MCF 10A (cell line): ENCODE measurements around the gene OGFOD3. TPM values are rescaled to one million over a fixed set of nuclear protein-coding genes. Genes with fewer than 3 reads are reported as not detected.

Source experiments
- BruUV-seq: library from RNA; stranded (reverse); fragments of 400-500 nt; replicated peaks from 2 replicates; lab custom pipeline; 2021; lab: Mats Ljungman, UMichigan
- CTCF ChIA-PET: fragments of 300-600 bp; sonication (Branson Sonifier 250); formaldehyde crosslinking; extraction: SDS; loops from one replicate; lab custom pipeline; 2021; ENCODE audit warnings: antibody characterized with exemption, inconsistent platforms; lab: Yijun Ruan, JAX
- POLR2A ChIA-PET: fragments of 300-600, 350-650 bp; sonication (Branson Sonifier 250); formaldehyde crosslinking; extraction: SDS; loops from one replicate; lab custom pipeline; 2020; ENCODE audit warnings: antibody characterized with exemption, inconsistent platforms; lab: Yijun Ruan, JAX
- DNase-seq: peaks from one replicate; pipeline ENCODE4 v3.0.0-alpha.2; 2018; ENCODE audit not compliant: unreplicated experiment
- H3K27ac Mint-ChIP-seq: one replicate; pipeline ENCODE4 v1.8.0; 2022; ENCODE audit warnings: mild to moderate bottlenecking, low read depth, mixed read lengths; ENCODE audit not compliant: unreplicated experiment
- H3K27me3 Mint-ChIP-seq: one replicate; pipeline ENCODE4 v1.8.0; 2022; ENCODE audit warnings: mixed read lengths; ENCODE audit not compliant: insufficient read depth, unreplicated experiment
- H3K36me3 Mint-ChIP-seq: one replicate; pipeline ENCODE4 v1.8.0; 2022; ENCODE audit warnings: mild to moderate bottlenecking, moderate library complexity, mixed read lengths; ENCODE audit not compliant: insufficient read depth, unreplicated experiment
- H3K4me1 Mint-ChIP-seq: one replicate; pipeline ENCODE4 v1.8.0; 2022; ENCODE audit warnings: mixed read lengths; ENCODE audit not compliant: insufficient read depth, unreplicated experiment
- H3K4me3 Mint-ChIP-seq: one replicate; pipeline ENCODE4 v1.8.0; 2022; ENCODE audit warnings: mild to moderate bottlenecking, moderate library complexity, mixed read lengths; ENCODE audit not compliant: unreplicated experiment
- H3K9me3 Mint-ChIP-seq: one replicate; pipeline ENCODE4 v1.8.0; 2022; ENCODE audit warnings: mixed read lengths; ENCODE audit not compliant: unreplicated experiment
- intact Hi-C: fragments of 100-400 bp; cut with micrococcal nuclease; formaldehyde crosslinking; loops from 2 replicates; pipeline ENCODE4 v1.14.1; 2022
- total RNA-seq: library from RNA; stranded (reverse); gene quantifications from 2 replicates; pipeline ENCODE4 v1.2.3, GENCODE V29; 2022
- TF ChIP-seq, protein P1 (sequence below): fragments of 200-600 bp; IDR thresholded peaks from one replicate; pipeline ENCODE4 v1.8.0; 2022; ENCODE audit warnings: antibody characterized with exemption, mild to moderate bottlenecking; ENCODE audit not compliant: unreplicated experiment

Gene OGFOD3
- total RNA-seq, 1 experiment from 2014 or later, result 21.1 TPM

DNA sequence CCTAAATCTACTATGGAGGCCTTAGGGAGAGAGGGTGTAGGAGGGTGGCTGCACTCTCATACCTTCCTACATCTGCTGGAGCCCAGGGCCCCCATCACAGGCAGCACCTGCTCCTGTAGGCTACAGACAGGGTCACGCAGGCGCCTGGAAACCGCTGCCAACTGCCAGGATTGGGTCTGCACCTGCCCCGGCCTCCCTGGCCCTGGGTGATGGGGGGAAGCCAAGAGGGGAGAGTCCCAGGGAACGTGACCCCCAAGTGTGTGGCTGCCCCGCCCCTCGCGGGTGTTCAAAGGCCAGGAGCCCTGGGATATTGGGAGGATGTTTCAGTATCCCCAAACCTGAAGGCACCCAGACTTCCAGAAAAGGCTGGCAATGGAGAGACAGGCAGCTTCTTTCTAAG is 64.9 kb downstream of the OGFOD3 start:
- H3K9me3 Mint-ChIP-seq, result no peaks in the 10 kb centered on the region
- H3K27ac Mint-ChIP-seq, result no peak overlapping the region
- intact Hi-C loops, result loop anchor here (2.0 to 10.0 kb wide), 3 partner anchors 61 to 421 kb away; no protein-coding TSS in a partner anchor
- peaks cover 13% of the 10 kb centered on the region for H3K4me1 Mint-ChIP-seq
- H3K27me3 Mint-ChIP-seq, result peaks cover 7% of the 10 kb centered on the region
- ChIA-PET CTCF (interaction anchor here (1.6 to 3.4 kb wide), 2 partner anchors 15 to 71 kb away, joined by 5 to 14 read pairs; no protein-coding TSS in a partner anchor), POLR2A (no interaction called here)
- H3K36me3 Mint-ChIP-seq, result no peaks in the 10 kb centered on the region
- DNase-seq, result no peak
- no peak overlapping the region for H3K4me3 Mint-ChIP-seq
- TF ChIP-seq, protein P1, sequence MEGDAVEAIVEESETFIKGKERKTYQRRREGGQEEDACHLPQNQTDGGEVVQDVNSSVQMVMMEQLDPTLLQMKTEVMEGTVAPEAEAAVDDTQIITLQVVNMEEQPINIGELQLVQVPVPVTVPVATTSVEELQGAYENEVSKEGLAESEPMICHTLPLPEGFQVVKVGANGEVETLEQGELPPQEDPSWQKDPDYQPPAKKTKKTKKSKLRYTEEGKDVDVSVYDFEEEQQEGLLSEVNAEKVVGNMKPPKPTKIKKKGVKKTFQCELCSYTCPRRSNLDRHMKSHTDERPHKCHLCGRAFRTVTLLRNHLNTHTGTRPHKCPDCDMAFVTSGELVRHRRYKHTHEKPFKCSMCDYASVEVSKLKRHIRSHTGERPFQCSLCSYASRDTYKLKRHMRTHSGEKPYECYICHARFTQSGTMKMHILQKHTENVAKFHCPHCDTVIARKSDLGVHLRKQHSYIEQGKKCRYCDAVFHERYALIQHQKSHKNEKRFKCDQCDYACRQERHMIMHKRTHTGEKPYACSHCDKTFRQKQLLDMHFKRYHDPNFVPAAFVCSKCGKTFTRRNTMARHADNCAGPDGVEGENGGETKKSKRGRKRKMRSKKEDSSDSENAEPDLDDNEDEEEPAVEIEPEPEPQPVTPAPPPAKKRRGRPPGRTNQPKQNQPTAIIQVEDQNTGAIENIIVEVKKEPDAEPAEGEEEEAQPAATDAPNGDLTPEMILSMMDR, result no peak
- BruUV-seq, result no TSS peak

DNA sequence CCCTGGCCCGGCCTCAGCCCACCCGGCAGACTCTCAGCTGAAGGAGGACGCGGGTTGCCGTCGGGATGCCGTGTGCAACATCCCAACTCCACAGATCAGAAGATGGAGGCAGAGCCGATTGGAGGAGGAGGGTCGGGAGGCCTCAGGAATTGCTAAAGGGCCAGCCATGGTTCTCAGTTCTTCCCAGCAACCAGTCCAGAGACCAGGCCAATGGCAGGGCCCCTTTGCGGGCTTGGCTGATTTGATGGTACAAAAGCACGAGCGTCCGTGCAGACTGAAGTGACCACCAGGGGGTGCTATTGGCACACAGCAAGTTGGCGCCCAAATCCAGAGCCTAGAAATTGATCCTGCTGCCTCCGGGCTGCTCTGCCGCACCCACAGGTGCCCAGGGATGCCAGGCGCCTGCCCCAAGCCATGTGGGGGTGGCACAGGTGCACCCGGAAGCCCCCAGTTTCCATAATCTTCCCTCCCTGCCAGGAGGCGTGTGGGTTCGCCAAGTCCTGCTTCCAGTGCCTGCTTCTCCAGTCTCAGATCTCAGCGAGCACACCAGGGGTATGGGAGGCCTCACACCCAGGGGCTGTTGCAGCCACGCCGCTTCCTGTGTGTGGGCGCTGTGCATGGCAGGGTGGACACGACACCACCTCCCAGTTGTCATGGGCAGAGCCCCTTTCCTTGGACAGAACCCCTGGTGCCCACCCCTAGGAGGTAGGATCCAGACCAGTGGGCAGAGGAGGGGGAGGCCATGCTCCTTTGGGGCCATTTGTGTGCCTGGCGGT is 66.5 kb downstream of the OGFOD3 start:
- H3K27me3 Mint-ChIP-seq, result peaks cover 11% of the 10 kb centered on the region
- no TSS peak for BruUV-seq
- TF ChIP-seq, protein P1, result peak; percentile 94
- no peaks in the 10 kb centered on the region for H3K36me3 Mint-ChIP-seq
- peaks cover 15% of the 10 kb centered on the region for H3K4me1 Mint-ChIP-seq
- H3K4me3 Mint-ChIP-seq, result no peak overlapping the region
- intact Hi-C loops, result loop anchor here (1.0 to 10.0 kb wide), 5 partner anchors 63 to 423 kb away; no protein-coding TSS in a partner anchor
- no peak overlapping the region for H3K27ac Mint-ChIP-seq
- CTCF ChIA-PET, result interaction anchor here (0.6 to 3.4 kb wide), 14 partner anchors 13 to 417 kb away, joined by 3 to 14 read pairs (median 3); no protein-coding TSS in a partner anchor
- POLR2A ChIA-PET, result interaction anchor here (0.5 to 0.6 kb wide), 2 partner anchors 49 to 365 kb away, joined by 3 to 4 read pairs; no protein-coding TSS in a partner anchor
- no peaks in the 10 kb centered on the region for H3K9me3 Mint-ChIP-seq
- DNase-seq, result peak; percentile 86

DNA sequence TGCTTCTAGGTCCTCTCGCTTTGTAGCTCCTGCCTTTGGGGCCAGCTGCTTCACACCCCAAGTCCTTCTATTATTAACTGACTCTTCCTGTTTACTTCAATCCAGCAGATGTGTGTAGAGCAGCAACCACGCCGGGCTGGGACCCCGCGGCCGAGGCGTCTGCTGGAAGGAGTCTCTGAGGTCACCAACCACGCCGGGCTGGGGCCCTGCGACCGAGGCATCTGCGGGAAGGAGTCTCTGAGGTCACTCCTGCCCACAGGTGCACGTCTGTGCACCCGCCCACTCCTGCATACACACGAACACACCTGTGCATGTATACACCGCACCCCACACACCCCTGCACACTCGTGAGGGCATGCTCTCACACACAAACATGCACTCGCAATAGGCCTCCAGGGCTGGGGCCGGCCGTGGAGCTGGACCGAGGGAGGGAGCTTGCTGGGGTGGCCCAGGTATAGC is 67.1 kb downstream of the OGFOD3 start:
- Mint-ChIP-seq H3K9me3 (no peaks in the 10 kb centered on the region), H3K27me3 (peaks cover 11% of the 10 kb centered on the region), H3K4me3 (no peak overlapping the region), H3K4me1 (peaks cover 15% of the 10 kb centered on the region), H3K27ac (no peak overlapping the region), H3K36me3 (no peaks in the 10 kb centered on the region)
- ChIA-PET CTCF (interaction anchor here (0.6 to 3.4 kb wide), 16 partner anchors 13 to 927 kb away, joined by 3 to 14 read pairs (median 3); no protein-coding TSS in a partner anchor), POLR2A (interaction anchor here (1.5 kb wide), 1 partner anchor 54 kb away, joined by 4 read pairs; no protein-coding TSS in a partner anchor)
- intact Hi-C loops, result loop anchor here (10.0 kb wide), 1 partner anchor 174 kb away; no protein-coding TSS in a partner anchor
- TF ChIP-seq, protein P1, result no peak
- DNase-seq, result no peak
- BruUV-seq, result no TSS peak
